Left kidney (tissue), 2 donors: Measurements from ENCODE around the gene NOTCH1. TPM values are rescaled to one million over a fixed set of nuclear protein-coding genes. Genes with fewer than 3 reads are reported as not detected.

Experiments used
- DNase-seq: peaks from one replicate; pipeline ENCODE4 v3.0.0-alpha.2; 2013
- polyA plus RNA-seq: library from polyadenylated mRNA; unstranded; fragments of 120-200 nt; gene quantifications from one replicate; pipeline ENCODE4 v1.2.1, GENCODE V29; 2013; ENCODE audit not compliant: insufficient read length

Gene NOTCH1
- polyA plus RNA-seq, 1 donor: 26.4 TPM

DNA sequence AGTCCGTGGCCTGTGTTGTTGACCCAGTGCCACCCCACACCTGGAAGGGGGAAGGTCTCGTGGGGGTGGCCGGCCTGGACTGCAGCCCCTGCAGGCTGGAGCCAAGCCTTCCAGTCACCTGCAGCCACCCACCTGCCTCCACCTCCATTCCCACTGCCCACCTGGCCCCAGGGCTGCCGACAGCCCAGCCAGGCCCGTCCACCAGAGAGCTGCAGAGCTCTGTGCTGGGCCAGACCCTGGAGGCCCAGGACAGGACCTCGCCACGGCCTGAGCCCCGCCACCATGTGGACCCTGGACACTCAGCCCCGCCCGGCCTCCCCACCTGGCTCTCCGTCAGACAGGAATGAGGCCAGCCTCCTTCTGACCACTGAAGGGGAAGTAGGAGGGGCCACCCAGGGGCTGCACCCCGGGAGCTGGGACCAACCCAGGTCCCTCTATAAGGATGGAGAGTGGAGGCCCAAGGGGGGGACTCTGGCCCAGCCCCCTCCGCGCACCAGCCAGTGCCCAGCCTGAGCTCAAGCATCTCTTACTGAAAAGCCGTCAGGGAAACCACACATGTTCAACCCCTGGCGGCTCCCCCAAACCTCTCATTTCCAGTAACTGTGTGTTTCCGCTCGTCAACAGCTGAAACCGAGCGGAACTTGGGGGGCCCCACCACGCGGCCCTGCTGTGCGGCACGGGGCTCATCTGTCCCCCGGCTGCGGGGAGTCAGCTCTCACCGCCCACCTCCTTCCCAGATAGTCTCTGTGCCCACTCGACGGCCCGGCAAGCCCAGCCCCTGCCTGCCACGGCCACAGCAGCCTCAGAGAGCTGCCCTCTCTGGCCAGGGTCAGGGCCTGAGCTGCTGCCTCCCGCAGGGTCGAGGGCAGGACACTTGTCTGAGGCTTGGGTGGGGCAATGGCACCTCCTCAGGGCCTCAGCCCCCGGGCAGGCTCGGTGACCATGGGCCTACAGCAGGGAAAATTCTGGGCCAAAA is 12.8 kb downstream of the NOTCH1 start:
- no peak for DNase-seq

DNA sequence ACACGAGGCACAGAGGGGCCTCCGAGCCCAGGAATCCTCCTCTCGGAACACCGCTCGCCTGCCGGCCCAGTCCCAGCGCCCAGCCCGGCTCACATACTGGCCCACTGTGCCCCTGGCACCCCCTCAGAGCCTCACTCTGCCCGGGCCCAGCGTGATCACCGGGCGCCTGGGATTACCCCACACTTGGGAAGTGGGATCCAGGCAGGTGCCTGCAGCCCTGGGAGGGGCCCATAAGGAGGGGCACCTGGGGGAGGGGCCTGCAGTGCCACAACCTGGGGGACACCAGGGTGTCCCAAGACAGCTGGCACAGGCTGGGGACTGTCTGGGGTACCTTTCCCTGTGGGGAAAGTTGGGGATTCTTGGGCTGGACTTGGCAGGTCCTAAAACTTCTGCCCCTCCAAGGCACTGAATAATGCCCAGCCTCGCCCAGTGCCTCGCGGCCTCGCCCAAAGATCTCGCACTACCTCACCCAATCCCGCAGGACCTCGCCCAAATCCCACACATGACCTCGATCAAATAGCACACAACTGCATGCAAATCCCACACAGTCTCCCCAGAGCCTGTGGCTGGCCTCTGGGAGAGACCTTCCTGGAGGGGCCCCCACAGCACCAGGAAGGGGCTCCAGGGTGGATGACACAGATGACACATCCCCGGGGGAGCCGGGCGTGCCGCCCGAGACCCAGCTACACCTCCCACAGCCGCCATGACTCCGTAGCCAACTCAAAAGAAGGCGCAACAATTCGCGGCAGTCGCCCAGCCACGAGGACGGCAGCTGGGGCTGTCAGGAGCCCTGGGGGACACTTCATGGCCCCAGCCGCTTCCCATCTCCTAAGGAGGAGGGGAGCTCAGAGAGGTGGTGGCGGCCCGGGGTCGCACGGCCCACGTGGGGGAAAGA is 13.7 kb downstream of the NOTCH1 start:
- no peak for DNase-seq

DNA sequence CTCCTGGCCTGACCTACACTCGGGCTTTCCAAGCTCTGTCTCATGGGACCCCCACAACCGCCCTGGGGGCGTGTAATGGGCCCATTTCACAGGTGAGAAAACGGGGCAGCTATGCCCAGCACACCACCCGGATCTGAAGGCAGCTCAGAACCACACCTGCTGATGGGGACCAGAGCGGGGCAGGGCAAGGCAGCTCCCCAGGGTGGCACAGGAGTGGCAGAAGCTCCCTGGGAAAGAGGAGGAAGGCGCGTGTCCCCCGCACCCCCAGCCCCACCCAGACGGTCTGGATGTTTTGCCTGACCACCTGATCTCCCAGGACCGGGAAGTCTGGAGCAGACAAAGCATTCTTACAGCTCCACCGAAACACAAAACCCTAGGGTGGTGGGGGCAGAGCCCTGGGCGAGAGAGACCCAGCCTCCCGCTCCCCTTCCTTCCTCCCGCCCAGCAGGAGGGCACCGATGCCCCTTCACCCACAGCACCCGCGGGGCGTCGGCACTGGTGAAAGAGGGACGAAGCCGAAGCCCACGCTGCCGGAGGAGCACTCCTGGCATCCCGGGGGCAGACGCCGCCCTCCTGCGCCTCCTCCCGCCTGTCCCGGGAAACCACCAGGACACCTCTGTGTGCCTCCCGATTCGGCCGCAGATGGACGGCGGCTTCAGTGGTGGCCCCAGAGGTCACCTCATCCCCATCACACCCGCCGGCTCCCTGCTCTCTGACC is 14.5 kb downstream of the NOTCH1 start:
- DNase-seq: no peak

DNA sequence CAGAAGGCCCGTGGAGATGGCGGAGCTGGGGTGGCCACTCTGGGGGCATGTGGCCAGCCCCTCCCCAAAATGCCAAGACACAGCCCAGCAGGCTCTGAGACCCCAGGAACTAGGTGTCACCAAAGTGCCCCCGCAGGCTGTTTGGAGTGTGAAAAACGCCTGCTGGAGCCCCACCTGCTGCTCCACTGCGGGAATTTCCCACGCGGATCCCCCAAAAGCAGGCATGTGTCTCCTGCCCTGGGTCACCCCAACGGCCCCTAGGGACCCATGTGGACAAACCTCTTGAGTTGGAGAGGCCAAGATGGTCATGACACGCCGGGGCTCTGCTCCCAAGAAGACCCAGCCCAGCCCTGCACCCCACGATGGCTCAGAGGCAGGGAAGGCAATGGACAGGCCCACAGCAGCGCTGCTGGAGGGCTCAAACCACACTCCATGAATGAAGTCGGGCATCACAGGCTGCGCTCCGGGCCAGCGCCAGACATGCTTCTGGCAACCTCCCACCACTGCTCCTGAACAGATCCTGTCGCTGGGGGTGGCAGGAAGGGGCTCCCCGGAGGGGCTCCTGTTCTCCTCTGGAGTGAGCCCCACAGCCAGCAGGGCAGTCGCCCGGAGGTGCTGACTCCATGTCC is 15.3 kb downstream of the NOTCH1 start:
- no peak for DNase-seq

DNA sequence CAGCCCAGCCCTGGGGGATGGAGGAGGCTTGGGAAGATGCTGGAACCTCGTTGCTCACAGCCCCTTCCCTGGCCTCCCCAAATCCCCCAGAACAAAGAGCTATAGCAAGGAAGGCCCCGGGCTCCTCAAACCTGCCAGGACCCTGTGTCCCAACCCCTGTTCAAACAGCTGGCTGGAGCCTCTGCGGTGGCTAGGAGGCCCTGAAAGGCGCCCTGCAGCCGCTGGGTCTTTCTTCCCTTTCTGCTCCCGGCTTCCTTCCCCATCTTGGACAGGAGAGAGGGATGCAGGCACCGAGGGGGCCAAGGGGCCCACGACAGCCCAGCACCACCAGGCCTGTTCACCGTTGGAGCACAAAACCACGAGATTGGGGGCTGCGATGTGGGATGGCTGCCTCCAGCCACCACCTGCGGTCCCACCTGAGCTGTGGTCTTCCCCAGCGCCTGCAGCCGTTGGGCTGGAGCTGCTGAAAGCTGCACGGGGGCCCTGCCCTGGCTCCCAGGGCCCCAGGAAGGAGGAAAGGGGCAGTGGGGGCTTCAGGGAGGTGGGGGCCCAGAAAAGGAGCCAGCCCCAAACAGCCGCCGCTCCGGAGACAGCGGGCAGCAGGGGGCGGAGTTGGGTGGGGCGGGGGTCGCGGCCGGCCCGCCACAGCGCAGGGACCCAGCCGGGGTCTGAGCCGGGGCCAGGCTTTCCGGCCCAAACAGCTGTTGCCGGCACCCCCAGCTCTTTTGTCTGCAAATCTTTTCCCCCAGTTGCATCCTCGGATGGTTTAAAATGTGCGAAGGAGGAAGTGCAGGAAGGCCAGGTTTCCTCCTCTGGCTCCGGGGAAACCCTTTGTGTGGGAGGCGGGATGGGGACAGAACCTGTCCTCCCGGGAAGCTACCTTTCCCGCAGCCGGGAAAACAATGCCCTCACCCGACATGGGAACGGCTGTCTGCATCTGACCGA is 16.1 kb downstream of the NOTCH1 start:
- DNase-seq: no peak

DNA sequence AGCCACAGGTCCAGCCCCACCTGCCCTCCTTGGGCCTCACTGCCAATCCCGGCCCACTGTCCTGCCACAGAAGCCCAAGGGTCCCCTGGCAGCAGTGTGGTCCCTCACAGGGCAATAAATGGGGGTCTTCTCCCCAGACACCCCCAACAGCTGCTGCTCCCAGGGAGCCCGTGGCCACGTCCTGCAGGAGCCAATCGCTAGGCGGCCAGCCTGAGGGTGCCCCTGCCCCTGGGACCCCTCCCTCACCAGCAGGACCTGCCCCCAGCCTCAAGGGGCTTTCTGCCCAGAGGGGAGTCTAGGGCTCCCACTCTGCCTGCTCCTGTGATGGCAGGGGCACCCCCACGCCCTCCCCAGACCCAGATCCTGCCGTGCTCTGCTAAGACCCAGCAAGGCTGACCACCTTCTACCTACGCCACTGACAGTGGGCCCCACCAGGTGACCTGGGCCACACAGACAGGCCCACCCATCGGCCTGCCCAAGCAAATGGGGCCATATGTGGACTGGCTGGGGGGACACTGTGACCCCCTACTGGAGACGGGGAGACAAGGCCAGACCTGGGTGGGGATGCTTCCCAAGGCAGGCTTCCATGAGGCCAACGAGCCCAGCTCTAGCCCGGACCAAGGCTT is 17.0 kb downstream of the NOTCH1 start:
- DNase-seq: no peak

DNA sequence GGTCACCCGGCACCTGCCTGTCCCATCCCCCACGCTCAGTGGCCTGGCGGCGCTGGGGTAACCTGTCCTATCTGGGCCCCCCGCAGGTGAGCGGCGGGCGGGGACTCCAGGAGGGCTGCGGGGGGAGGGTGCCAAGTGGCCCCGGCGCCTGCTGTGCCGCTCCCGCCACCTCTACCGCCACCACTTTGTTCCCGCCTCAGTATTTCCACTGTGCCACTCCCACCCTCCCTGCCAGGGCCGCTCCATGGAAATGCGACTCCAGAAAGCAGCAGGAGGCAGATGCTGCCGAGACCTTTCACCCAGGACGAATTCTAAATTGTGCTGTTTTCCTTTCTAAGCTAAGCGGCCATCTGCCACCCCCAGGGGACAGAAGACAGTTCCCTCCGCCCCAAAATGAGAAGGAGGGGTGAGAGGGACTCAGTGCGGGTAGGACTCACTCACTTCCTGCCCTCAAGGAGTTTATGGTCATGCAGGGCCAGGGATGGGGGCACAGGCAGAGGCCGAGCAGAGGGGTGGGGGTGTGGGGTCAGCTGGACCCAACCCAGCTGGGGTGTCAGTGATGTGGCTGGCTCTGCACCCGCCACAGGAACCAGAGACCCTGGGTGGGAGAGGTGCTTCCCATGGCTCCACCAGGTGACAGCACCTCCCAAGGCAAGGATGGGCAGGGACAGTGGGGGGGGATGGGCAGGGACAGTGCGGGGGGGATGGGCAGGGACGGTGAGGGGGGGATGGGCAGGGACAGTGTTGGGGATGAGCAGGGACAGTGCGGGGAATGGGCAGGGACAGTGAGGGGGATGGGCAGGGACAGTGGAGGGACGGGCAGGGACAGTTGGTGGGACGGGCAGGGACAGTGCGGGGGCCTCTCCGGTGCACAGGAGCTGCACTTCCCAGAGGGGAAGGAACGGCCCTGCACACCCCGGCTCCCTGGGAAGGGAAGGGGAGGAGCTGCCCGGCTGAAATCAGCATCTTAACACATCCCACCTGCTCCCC is 17.8 kb downstream of the NOTCH1 start:
- no peak for DNase-seq

DNA sequence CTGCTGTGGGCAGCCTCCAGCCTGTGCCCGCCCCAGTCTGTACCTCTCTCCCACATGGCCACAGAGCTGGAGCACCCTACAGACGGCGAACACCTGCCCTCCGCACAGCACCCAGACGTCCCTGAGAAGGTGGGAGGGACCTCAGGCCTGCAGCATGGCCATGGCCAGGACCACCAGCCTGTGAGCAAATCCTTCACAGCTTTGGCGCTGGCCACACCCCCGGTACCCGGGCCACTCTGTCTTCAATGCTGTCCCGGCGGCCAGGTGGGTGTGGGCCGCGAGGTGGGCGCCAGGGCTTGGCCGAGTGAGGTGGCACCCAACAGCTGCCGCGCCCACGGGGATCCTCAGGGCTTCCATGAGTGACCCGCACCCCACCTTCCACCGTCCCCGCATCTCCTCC is 18.7 kb downstream of the NOTCH1 start:
- DNase-seq: no peak

DNA sequence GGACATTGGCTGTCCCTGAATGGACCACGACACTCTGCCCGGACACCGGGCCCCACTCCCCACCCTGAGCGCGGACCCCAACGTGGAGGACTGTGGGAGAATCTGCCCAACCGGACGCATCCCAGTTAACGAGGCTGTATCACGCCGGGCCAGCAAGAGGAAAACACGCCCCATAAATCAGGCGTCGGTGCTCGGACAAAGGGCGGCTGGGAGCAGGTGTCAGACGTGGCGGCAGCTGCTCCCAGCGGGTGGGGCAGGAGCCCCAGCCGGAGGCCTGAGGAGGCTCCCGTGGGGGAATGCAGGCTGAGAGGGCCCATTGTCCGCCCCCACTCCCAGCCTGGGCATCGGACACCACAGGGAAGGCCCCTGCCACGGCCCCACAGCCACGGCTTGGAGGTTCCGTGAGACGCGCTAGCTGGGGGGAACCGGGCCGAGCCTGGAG is 19.2 kb downstream of the NOTCH1 start:
- no peak for DNase-seq

DNA sequence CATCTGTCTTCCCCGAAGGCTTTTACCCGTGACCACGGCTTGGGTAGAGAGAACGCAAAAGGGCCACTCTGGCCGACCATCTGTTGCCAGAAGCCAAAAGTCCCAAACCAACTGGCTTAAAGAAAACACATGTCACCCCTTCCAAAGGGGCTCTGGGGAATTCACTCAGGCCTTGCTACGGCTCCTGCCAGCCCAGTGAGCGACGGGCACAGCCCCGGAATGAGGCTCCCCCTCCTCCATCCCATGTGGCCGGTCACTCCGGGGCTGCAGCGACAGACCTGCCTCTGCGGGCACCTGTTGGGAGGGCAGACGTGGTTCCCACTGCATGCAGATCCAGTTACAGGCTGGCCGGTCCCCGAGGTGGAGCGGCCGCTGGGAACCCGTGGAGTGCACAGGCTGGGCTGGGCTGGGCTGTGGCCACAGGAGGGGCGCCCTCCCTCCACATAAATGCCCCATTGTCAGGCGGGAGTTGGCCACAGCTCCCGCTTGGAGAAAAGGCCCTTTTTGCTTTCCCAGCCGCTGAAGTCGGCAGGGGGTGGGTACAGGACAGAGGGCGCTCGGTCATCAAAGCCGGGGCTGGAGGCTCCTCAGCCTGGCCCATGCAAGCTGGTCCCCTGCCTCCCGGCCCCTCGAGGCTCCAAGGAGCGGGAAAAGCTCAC is 19.9 kb downstream of the NOTCH1 start:
- DNase-seq: no peak

DNA sequence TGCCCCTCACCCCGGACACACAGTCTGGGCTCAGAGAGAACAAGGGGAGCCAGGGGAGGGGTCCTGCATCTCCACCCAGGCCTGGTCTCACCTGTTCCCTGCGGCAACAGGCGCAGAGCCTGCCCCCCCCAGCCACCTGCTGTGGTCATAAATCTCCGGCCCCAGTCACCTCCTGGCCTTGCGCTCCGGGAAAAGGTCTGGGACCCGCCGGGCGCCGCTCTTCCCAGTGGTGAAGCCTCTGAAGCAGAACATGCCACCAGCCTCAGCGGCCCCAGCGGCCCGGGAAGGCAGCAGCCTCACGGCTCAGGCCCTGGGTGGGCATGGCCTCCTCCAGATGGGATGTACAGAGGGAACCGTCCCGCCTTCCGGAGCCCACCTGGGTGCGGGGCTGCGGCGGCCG is 20.6 kb downstream of the NOTCH1 start:
- DNase-seq: no peak

DNA sequence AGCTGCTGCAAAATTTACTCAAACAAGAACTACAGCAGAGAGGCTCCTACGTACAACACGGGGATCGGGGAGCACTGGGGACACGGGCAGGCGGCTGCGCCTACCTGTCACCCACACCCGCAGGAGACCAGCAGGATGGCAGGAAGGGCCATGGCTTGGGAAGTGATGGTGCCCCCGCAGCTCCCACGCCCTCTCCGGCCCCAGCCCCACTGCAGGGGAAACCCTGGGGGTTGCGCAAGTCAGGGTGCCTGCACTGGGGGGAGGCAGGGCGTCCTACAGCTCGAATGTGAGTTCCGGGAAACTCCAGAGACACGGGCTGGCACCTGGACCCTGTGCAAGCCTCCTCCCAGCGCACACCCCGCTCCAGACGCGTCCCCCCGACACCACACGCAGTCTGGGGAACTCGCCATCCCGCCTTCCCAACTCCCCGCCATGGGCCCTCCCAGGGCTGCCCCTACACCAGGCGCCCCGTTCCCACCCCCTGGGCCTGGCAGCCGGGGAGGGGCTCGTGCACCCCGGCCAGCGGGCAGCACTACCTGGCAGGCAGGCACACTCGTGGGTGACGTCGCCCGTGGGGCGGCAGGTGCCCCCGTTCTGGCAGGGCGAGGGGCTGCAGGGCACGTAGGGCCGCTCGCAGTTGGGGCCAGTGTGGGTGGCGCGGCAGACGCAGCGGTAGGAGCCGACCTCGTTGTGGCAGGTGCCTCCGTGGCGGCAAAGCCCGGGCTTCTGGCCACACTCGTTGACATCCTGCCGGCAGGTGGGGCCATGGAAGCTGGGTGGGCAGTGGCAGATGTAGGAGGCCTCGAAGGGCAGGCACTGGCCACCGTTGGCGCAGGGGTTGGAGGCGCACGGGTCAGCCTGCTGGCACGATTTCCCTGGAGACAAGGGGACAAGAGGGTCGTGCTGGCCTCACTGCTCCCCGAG is 23.3 kb downstream of the NOTCH1 start:
- DNase-seq: no peak

DNA sequence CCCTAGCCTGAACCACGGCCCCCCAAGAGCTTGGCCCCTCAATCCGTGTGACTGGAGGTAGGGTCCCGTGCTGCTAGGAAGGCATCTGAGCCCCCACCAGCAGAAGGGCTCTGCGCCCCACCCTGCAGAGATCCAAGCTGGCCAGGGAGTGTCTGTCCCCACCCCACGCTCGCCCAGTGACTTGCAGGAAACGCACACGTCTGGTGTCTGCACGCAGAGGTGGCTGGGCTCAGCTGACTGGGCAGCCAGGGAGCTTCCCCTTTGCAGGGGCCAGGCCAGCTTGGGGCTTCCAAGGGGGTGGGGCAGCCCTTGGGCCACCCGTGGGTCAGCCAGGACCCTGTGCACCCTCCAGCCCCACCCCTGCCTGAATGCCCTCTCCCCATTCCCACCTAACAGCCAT is 24.3 kb downstream of the NOTCH1 start:
- DNase-seq: no peak

DNA sequence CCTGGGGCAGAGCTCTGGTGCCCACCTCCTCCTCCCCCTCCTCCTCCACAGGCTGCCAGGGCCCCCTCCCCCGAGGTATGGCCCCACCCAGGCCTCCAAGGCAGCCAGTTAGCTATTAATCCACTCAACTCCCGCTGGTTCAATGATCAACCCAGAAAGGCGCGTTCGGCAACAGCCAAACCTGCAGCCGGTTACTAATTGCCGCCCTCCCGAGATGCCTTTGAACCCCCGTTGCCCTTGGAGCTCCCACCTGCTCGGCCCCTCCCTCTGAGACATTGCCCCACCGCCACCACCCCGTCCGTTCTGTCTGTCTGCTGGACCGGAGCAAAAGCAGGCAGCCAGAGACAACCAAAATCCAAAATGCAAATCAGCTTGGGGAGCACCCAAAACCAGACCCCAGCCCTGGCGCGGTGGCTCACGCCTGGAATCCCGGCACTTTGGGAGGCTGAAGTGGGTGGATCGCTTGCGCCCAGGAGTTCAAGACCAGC is 25.8 kb downstream of the NOTCH1 start:
- DNase-seq: peak; percentile 77

DNA sequence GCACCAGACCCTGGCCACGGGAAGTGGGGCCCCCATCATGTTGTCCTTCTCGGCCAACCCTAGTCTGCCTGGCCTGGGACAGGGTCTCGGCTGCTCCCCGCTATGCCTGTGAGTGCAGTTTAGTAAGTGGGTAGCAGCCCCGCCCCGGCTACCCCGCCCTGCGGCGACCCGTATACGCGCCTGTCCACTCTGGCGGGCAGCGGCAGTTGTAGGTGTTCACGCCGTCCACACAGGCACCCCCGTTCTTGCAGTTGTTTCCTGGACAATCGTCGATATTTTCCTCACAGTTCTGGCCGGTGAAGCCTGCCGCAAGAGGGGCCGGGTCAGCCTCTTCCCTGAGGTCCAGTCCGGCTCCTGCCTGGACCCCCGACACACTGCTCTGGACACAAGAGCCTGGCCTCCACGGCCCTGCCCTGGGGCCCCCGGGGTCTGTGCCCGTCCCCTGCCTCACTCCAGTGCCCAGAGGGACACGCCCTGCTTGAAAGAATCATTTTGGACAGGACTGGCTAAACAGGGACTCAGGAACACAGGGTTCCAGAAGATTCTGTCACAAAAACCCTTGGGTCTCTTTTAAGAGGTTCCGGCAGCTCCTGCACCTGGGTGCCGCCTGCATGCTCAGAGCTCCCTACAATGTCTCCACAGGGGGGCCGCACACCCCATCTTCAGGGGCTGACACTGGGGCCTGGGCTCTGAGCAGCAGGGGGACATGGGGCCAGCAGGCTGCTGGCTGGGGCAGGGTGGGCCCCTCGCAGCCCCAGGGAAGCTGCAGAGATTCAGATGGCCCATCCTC is 26.4 kb downstream of the NOTCH1 start:
- no peak for DNase-seq

DNA sequence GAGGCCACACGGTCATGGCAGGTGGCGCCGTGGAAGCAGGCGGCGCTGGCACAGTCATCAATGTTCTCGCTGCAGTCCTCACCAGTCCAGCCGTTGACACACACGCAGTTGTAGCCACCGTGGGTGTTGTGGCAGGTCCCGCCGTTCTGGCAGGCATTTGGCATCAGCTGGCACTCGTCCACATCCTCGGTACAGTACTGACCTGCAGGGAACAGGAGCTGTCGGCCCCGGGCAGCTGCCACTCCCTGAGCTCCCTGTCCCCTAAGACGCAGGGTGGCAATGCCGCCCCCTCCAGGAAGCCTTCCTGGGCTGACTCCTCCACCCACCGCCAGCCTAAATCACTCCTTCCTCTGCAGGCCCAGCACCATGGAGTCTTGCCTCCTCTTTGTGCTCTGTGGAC is 27.2 kb downstream of the NOTCH1 start:
- DNase-seq: no peak
